Common myeloid progenitor, CD34-positive (primary cell): ENCODE results near the gene FUT1.

Source experiments
- CTCF ChIA-PET: fragments of 350-600 bp; sonication (Branson Sonifier 250); formaldehyde crosslinking; loops from one replicate; lab custom pipeline; 2021; ENCODE audit warnings: antibody characterized with exemption; lab: Charles Lee
- POLR2A ChIA-PET: fragments of 350-600 bp; sonication (Branson Sonifier 250); formaldehyde crosslinking; loops from one replicate; lab custom pipeline; 2021; ENCODE audit warnings: antibody characterized with exemption; lab: Charles Lee
- DNase-seq, 3 donors: peaks; one replicate each; pipeline versions ENCODE4 v3.0.0 to v3.0.0-alpha.2; 2013
- H3K27ac ChIP-seq, 2 experiments: 1 replicate in 1 of 2; 2 replicates in 1 of 2; pipeline ENCODE4 v1.7.0; 2013; ENCODE audit warnings: inconsistent platforms in 2 of 2, low read length in 2 of 2, mild to moderate bottlenecking in 2 of 2, low read depth in 1 of 2, moderate library complexity in 1 of 2; ENCODE audit not compliant: severe bottlenecking in 2 of 2, insufficient read depth in 1 of 2, poor library complexity in 1 of 2
- H3K27me3 ChIP-seq, 5 experiments: replicated peaks in 2 of 5; 1 replicate in 3 of 5; 2 replicates in 2 of 5; pipeline versions ENCODE4 v1.6.1 to v1.7.0; 2013; ENCODE audit warnings: low read length in 4 of 5, mild to moderate bottlenecking in 2 of 5, moderate library complexity in 2 of 5, inconsistent platforms in 1 of 5; ENCODE audit not compliant: insufficient read depth in 5 of 5, control insufficient read depth in 4 of 5
- H3K36me3 ChIP-seq, 4 experiments: 1 replicate in 2 of 4; 2 replicates in 2 of 4; pipeline versions ENCODE4 v1.6.1 to v1.7.0; 2013; ENCODE audit warnings: low read length in 3 of 4, control low read depth in 1 of 4, mild to moderate bottlenecking in 1 of 4; ENCODE audit not compliant: control insufficient read depth in 4 of 4, insufficient read depth in 4 of 4
- H3K4me1 ChIP-seq, 4 experiments: 1 replicate in 3 of 4; 2 replicates in 1 of 4; pipeline versions ENCODE4 v1.6.1 to v1.7.1; 2013; ENCODE audit warnings: low read length in 3 of 4, mild to moderate bottlenecking in 3 of 4, control low read depth in 1 of 4, inconsistent platforms in 1 of 4, moderate library complexity in 1 of 4; ENCODE audit not compliant: control insufficient read depth in 4 of 4, insufficient read depth in 4 of 4; ENCODE audit errors: control extremely low read depth in 1 of 4
- H3K4me3 ChIP-seq, 7 experiments: 1 replicate in 4 of 7; 2 replicates in 3 of 7; pipeline versions ENCODE4 v1.5.1 to v1.7.0; 2013; ENCODE audit warnings: mild to moderate bottlenecking in 7 of 7, low read length in 6 of 7, moderate library complexity in 6 of 7, inconsistent platforms in 2 of 7, low read depth in 2 of 7, control low read depth in 1 of 7; ENCODE audit not compliant: insufficient read depth in 4 of 7, control insufficient read depth in 1 of 7; ENCODE audit errors: extremely low read depth in 1 of 7
- H3K9me3 ChIP-seq, 5 experiments: 1 replicate in 4 of 5; 2 replicates in 1 of 5; pipeline versions ENCODE4 v1.6.1 to v1.7.1; 2013; ENCODE audit warnings: low read length in 4 of 5, mild to moderate bottlenecking in 2 of 5, inconsistent platforms in 1 of 5, low read depth in 1 of 5, moderate library complexity in 1 of 5; ENCODE audit not compliant: control insufficient read depth in 4 of 5, insufficient read depth in 2 of 5; ENCODE audit errors: control extremely low read depth in 1 of 5
- WGBS: methylation state at CpG from one replicate; pipeline ENCODE4 v1.1.5; 2013; ENCODE audit not compliant: insufficient coverage; 5-methylcytosine and 5-hydroxymethylcytosine counted together

The FUT1 gene

DNA sequence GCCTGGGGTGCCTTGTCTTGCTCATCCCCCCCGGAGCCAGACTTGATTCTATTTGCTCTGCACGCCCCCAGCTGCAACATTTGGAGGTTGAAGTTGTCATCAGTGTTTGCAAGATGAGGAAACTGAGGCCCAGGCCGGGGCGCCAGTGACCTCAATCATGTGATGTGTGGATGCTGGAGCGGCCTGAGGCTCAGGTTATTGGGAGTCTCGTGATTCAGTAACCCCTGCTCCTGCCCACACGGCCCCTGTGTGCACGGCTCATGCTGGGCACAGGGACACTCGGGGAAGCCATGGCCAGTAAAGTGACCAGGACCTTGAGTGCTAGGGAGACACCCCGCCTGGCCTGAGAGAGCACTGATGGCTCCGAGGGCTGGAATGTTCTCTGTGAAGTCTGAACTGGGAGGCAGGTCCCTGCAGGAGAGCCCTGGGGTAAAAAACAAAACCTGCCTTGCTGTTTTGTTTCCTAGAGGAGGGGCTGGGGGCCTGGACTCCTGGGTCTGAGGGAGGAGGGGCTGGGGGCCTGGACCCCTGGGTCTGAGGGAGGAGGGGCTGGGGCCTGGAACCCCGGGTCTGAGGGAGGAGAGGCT, 4.7 kb upstream of the FUT1 start:
- Histone ChIP-seq H3K9me3 (no peaks in the 10 kb centered on the region), H3K27ac (no peak overlapping the region), H3K27me3 (peaks cover 0 to 21% (median 10%) of the 10 kb centered on the region in 5 experiments), H3K36me3 (no peaks in the 10 kb centered on the region), H3K4me1 (peaks cover 0 to 24% (median 17%) of the 10 kb centered on the region in 4 experiments), H3K4me3 (no peak overlapping the region)
- WGBS: 95% methylated on average over 9 of the region's 12 CpGs
- ChIA-PET POLR2A (no interaction called here), CTCF (interaction anchor here (1.4 kb wide), 1 partner anchor 10 kb away, joined by 3 read pairs; no protein-coding TSS in a partner anchor)
- DNase-seq: no peak

DNA sequence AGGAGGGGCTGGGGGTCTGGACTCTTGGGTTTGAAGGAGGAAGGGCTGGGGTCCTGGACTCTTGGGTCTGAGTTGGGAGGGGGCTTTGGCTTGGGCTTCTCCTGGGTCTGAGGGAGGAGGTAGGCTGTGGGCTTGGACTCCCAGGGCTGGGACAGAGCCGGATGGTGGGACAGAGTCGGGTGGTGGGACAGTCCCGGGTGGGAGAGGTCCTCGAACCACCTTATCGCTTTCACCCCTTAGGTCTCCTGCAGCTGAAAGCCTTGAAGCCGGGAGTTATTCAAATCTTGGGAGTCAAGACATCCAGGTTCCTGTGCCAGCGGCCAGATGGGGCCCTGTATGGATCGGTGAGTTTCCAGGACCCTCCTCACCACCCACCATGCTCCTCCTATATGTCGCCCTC, 4.2 kb upstream of the FUT1 start:
- ChIA-PET CTCF (no interaction called here), POLR2A (no interaction called here)
- peaks cover 0 to 22% (median 7%) of the 10 kb centered on the region in 5 experiments for H3K27me3 ChIP-seq
- 88% methylated on average over 9 of the region's 9 CpGs for WGBS
- peaks cover 0 to 26% (median 21%) of the 10 kb centered on the region in 4 experiments for H3K4me1 ChIP-seq
- H3K36me3 ChIP-seq: no peaks in the 10 kb centered on the region
- no peak for DNase-seq
- no peak overlapping the region for H3K4me3 ChIP-seq
- no peaks in the 10 kb centered on the region for H3K9me3 ChIP-seq
- no peak overlapping the region for H3K27ac ChIP-seq

DNA sequence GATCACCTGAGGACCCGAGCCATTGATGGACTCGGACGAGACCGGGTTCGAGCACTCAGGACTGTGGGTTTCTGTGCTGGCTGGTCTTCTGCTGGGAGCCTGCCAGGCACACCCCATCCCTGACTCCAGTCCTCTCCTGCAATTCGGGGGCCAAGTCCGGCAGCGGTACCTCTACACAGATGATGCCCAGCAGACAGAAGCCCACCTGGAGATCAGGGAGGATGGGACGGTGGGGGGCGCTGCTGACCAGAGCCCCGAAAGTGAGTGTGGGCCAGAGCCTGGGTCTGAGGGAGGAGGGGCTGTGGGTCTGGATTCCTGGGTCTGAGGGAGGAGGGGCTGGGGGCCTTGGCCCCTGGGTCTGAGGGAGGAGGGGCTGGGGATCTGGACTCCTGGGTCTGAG, 3.8 kb upstream of the FUT1 start:
- WGBS: 98% methylated on average over 8 of the region's 11 CpGs
- peaks cover 0 to 30% (median 23%) of the 10 kb centered on the region in 4 experiments for H3K4me1 ChIP-seq
- no peak for DNase-seq
- H3K36me3 ChIP-seq: no peaks in the 10 kb centered on the region
- no peak overlapping the region for H3K4me3 ChIP-seq
- H3K9me3 ChIP-seq: no peaks in the 10 kb centered on the region
- no peak overlapping the region for H3K27ac ChIP-seq
- POLR2A ChIA-PET: no interaction called here
- peaks cover 0 to 22% (median 7%) of the 10 kb centered on the region in 5 experiments for H3K27me3 ChIP-seq
- CTCF ChIA-PET: no interaction called here

DNA sequence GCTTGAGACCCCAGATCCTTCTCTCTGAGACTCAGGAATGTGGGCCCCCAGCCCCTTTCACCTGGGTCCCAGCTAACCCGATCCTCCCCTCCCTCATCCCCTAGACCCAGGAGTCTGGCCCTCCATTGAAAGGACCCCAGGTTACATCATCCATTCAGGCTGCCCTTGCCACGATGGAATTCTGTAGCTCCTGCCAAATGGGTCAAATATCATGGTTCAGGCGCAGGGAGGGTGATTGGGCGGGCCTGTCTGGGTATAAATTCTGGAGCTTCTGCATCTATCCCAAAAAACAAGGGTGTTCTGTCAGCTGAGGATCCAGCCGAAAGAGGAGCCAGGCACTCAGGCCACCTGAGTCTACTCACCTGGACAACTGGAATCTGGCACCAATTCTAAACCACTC, 3.3 kb upstream of the FUT1 start:
- DNase-seq: no peak
- H3K36me3 ChIP-seq: no peaks in the 10 kb centered on the region
- peaks cover 0 to 30% (median 23%) of the 10 kb centered on the region in 4 experiments for H3K4me1 ChIP-seq
- H3K9me3 ChIP-seq: no peaks in the 10 kb centered on the region
- ChIA-PET CTCF (no interaction called here), POLR2A (no interaction called here)
- WGBS: 100% methylated on average over 4 of the region's 5 CpGs
- no peak overlapping the region for H3K27ac ChIP-seq
- H3K4me3 ChIP-seq: no peak overlapping the region
- peaks cover 0 to 22% (median 7%) of the 10 kb centered on the region in 5 experiments for H3K27me3 ChIP-seq

DNA sequence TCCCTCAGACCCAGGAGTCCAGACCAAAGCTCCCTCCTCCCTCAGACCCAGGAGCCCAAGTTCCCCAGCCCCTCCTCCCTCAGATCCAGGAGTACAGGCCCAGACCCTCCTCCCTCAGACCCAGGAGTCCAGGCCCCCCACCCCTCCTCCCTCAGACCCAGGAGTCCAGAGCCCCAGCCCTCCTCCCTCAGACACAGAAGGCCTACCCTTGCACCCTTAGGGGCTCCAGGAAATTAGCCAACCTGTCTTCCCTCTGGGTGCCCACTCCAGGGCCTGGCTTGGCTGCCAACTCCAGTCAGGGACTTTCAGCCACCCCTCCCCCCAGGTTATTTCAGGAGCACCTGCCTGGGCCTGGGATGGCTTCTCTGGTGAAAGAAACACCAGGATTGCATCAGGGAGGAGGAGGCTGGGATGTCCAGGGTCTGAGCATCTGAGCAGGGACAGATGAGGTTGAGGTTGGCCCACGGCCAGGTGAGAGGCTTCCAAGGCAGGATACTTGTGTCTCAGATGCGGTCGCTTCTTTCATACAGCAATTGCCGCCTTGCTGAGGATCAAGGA, 2.7 kb upstream of the FUT1 start, which contains the start of gene FGF21:
Gene FGF21, plus strand, starts transcription at position 441 of the 558 bp plus-strand sequence. CDS start 713 bp downstream, outside the sequence.
- Histone ChIP-seq H3K27me3 (peaks cover 0 to 22% (median 7%) of the 10 kb centered on the region in 5 experiments), H3K36me3 (peaks cover 0 to 3% (median under 1%) of the 10 kb centered on the region in 4 experiments), H3K27ac (no peak within 1 kb of the TSS), H3K9me3 (no peaks in the 10 kb centered on the region), H3K4me3 (no peak within 1 kb of the TSS), H3K4me1 (peaks cover 0 to 25% (median 20%) of the 10 kb centered on the region in 4 experiments)
- POLR2A ChIA-PET: no interaction called here
- no peak for DNase-seq
- CTCF ChIA-PET: interaction anchor here (1.1 to 1.7 kb wide), 2 partner anchors 33 to 80 kb away, joined by 4 to 5 read pairs; no protein-coding TSS in a partner anchor
- WGBS: 98% methylated on average over 4 of the region's 4 CpGs

DNA sequence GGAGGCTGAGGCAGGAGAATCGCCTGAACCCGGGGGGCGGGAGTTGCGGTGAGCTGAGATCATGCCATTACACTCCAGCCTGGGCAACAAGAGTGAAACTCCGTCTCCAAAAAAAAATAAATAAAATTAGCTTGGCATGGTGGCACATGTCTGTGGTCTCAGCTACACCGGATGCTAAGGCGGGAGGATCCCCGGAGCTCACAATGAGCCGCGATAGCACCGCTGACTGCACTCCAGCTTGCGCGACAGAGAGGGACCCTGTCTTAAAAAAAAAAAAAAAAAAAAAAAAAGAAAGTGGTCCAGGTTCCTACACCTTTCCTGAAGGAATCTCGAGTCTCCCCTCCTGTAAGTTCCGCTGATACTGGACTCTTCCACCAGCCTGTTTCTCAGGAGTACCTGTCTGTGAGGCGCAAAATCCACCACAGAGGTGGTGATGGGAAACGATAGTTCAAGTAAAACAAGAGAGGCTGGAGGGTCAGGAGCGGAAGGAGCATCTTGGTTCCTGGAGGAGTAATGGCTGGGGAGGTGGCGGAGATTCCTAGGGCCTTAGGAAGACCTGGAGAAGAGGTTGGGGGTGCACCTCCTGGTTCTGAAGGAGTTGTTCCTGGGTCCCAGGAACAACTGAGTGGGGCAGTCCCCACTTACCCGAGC, 471 bp downstream of the FUT1 start:
- peak in 2 of 3 donors; percentile 64 to 74 for DNase-seq
- WGBS: 37% methylated on average over 11 of the region's 20 CpGs
- H3K4me3 ChIP-seq: peak overlapping the region in 6 of 7 experiments; percentile 40 to 81 (median 60)

More for the DNA sequence above, 471 bp downstream of the FUT1 start:
- Histone ChIP-seq H3K9me3 (no peaks in the 10 kb centered on the region), H3K36me3 (peaks cover 0 to 6% (median 2%) of the 10 kb centered on the region in 4 experiments), H3K27me3 (peaks cover 0 to 22% (median 11%) of the 10 kb centered on the region in 5 experiments), H3K4me1 (peaks cover 0 to 25% (median 24%) of the 10 kb centered on the region in 4 experiments), H3K27ac (no peak overlapping the region)
- CTCF ChIA-PET: interaction anchor here (1.0 to 1.7 kb wide), 2 partner anchors 15 to 89 kb away, joined by 3 to 4 read pairs; no protein-coding TSS in a partner anchor
- POLR2A ChIA-PET: interaction anchor here (0.9 kb wide), 1 partner anchor 114 kb away, joined by 3 read pairs; no protein-coding TSS in a partner anchor
